Spinal cord (tissue), 10 donors: Measurements from ENCODE around the gene YEATS2. TPM values are rescaled to one million over a fixed set of nuclear protein-coding genes. Genes with fewer than 3 reads are reported as not detected.
A peak's percentile ranks its signal among the peaks of the same experiment; 100 is the strongest.

Experiments used
- DNase-seq, 6 donors: peaks; one replicate each; pipeline versions ENCODE4 v3.0.0 to v3.0.0-alpha.2; 2013 to 2015; ENCODE audit warnings: low spot score in 6 of 6, low read depth in 4 of 6
- H3K27ac ChIP-seq: one replicate; pipeline ENCODE4 v1.5.1; 2013; ENCODE audit warnings: low read depth, low read length, control low read depth
- H3K27me3 ChIP-seq: one replicate; pipeline ENCODE4 v1.6.1; 2013; ENCODE audit warnings: low read length; ENCODE audit not compliant: control insufficient read depth, insufficient read depth
- H3K36me3 ChIP-seq: one replicate; pipeline ENCODE4 v1.6.1; 2013; ENCODE audit warnings: low read length; ENCODE audit not compliant: control insufficient read depth, insufficient read depth
- H3K4me1 ChIP-seq: one replicate; pipeline ENCODE4 v1.6.1; 2013; ENCODE audit warnings: low read length; ENCODE audit not compliant: control insufficient read depth, insufficient read depth
- H3K4me3 ChIP-seq: one replicate; pipeline ENCODE4 v1.5.1; 2013; ENCODE audit warnings: low read depth, low read length, control low read depth
- H3K9me3 ChIP-seq: one replicate; pipeline ENCODE4 v1.6.1; 2013; ENCODE audit warnings: low read length; ENCODE audit not compliant: control insufficient read depth, insufficient read depth
- WGBS: methylation state at CpG from one replicate; pipeline ENCODE4 v1.1.5; 2013; ENCODE audit warnings: missing lambda C conversion rate; ENCODE audit not compliant: insufficient coverage; 5-methylcytosine and 5-hydroxymethylcytosine counted together
- polyA plus RNA-seq, 2 donors: library from polyadenylated mRNA; unstranded; fragments of 120-200 nt; gene quantifications; one replicate each; pipeline ENCODE4 v1.2.1, GENCODE V29; 2013; ENCODE audit not compliant: insufficient read length in 2 of 2
- total RNA-seq, 2 donors: library from RNA; depleted of rRNA in 1 of 2; stranded (reverse); fragments of 120-200 nt in 1 of 2; fragments of >200 nt in 1 of 2; gene quantifications; one replicate each; pipeline versions ENCODE4 v1.2.3 to v1.2.4, GENCODE V29; 2013 to 2014
- donor health status: healthy.

YEATS2 gene
- total and polyA plus RNA-seq, 4 donors, result 32.9 to 43.3 (median 37.3) TPM

DNA sequence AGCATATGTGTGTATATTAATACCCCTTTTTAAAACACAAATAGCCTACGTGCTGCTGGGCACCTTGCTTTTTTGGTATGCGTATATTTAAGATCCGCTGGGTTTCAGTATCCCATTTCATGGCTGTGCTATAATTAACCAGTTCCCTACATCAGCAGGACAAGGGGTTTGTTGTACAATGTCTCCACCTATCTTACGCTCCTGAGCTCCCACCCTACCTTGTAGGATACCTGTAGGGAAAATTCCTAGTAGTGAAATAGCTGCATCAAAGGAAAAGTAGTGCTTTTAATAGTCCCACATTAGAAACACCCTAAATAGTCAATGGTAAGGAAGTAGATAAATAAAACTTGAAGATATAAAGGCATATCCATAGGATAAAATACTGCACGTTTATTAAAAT lies 126.4 kb downstream of the YEATS2 start:
- WGBS, result no CpG with 5 or more reads among the region's 5 CpGs
- H3K36me3 ChIP-seq, result peaks cover 23% of the 10 kb centered on the region
- H3K4me1 ChIP-seq, result peaks cover 39% of the 10 kb centered on the region
- H3K9me3 ChIP-seq, result no peaks in the 10 kb centered on the region
- H3K27me3 ChIP-seq, result no peaks in the 10 kb centered on the region
- peak in 1 of 6 donors; percentile 22 for DNase-seq
- H3K27ac ChIP-seq, result no peak overlapping the region
- peak overlapping the region; percentile 33 for H3K4me3 ChIP-seq

GRCh38 chr3:183824761-183825455 lies 127.3 kb downstream of the YEATS2 start:
- Histone ChIP-seq H3K27ac (no peak overlapping the region), H3K36me3 (peaks cover 14% of the 10 kb centered on the region), H3K4me1 (peaks cover 30% of the 10 kb centered on the region), H3K9me3 (no peaks in the 10 kb centered on the region), H3K4me3 (peak overlapping the region; percentile 33), H3K27me3 (no peaks in the 10 kb centered on the region)
- peak in 1 of 6 donors; percentile 20 for DNase-seq
- WGBS, result under 1% methylated on average over 88 of the region's 88 CpGs

GRCh38 chr3:183825456-183826161 lies 128.0 kb downstream of the YEATS2 start, which contains the start of gene MAP6D1:
TSS of gene MAP6D1 (minus strand) at chr3:183825577. CDS start at chr3:183825547, 30 bp downstream.
- H3K27me3 ChIP-seq, result no peaks in the 10 kb centered on the region
- H3K9me3 ChIP-seq, result no peaks in the 10 kb centered on the region
- H3K36me3 ChIP-seq, result peaks cover 14% of the 10 kb centered on the region
- 1% methylated on average over 69 of the region's 69 CpGs for WGBS
- H3K4me1 ChIP-seq, result peaks cover 26% of the 10 kb centered on the region
- peak within 1 kb of the TSS; percentile 65 for H3K27ac ChIP-seq
- DNase-seq, result peak in 3 of 6 donors; percentile 42 to 83 (median 76)
- H3K4me3 ChIP-seq, result peak within 1 kb of the TSS; percentile 41

DNA sequence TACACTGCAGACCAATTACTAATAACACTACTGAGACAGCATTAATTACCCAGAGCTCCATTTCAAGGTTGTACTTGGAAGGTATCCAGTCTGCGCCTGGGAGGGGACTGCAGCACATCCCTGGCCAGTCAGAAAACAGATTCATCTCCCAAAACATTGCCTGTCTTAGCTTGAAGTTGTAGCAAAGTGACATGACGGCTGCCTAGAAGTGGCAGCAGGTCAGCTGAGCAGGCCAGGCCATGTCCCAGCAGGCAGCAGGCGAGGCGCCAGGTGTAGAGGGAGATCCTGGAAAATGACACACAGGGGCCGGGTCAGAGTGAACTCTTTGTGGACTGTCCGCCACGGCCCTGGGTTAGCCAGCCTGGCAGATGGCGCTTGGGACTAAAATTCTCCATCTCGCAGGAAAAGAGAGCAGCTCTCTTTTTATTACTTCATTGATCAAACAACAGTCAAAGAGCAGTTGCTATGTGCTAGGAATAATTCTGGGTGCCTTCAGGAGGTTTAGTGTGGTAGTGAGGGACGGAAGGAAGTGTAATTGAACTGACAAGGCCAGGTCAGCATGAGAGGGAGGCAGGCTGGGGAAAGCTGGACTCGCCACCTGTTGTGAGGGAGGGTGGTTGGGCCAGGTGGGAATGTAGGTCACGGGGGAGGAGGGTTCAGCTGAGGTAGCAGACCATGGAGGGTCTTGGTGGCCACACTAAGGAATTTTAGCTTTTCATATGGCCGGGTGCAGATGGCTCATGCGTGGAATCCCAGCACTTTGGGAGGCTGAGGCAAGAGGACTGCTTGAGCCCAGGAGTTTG lies 129.1 kb downstream of the YEATS2 start:
- no peaks in the 10 kb centered on the region for H3K27me3 ChIP-seq
- H3K36me3 ChIP-seq, result peaks cover 14% of the 10 kb centered on the region
- 79% methylated on average over 12 of the region's 14 CpGs for WGBS
- peaks cover 26% of the 10 kb centered on the region for H3K4me1 ChIP-seq
- no peak overlapping the region for H3K27ac ChIP-seq
- DNase-seq, result peak in 1 of 6 donors; percentile 50
- no peaks in the 10 kb centered on the region for H3K9me3 ChIP-seq
- no peak overlapping the region for H3K4me3 ChIP-seq

DNA sequence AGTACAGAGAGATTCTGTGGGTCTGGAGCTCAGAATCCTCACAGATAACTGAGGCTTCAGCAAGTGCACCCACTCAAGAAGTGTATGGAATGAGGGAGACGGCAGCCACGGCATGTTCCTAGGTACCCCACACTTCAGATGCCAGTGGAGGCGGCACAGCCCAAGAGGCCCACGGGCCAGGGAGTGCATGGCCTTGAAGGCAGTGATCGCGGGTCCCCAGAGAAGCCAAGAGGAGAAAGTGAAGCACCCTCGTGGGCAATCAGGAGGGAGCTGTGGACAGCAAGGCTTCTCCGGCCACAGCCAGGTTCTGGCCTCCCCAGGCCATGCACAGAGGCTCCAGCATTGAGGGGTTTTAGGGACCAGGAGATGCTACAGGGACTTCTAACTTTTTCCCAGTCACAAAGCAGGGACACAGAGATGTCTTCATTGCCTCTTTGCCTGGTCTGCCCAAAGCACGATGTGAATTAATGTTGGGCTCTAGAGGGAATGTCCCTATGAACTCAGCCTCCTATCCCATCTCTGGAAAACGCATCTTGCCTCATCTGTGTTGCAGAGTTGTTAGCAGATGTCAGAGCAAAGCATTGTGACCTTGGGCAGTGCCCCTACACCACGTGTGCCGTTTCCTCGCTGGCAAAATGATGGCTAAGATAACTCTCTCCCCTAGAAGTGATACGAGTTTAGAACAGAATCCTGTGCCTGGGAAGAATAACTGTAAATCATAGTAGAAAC lies 130.4 kb downstream of the YEATS2 start:
- 80% methylated on average over 12 of the region's 14 CpGs for WGBS
- Histone ChIP-seq H3K27me3 (no peaks in the 10 kb centered on the region), H3K36me3 (peaks cover 21% of the 10 kb centered on the region), H3K27ac (no peak overlapping the region), H3K9me3 (no peaks in the 10 kb centered on the region), H3K4me1 (peaks cover 20% of the 10 kb centered on the region), H3K4me3 (no peak overlapping the region)
- no peak for DNase-seq

DNA sequence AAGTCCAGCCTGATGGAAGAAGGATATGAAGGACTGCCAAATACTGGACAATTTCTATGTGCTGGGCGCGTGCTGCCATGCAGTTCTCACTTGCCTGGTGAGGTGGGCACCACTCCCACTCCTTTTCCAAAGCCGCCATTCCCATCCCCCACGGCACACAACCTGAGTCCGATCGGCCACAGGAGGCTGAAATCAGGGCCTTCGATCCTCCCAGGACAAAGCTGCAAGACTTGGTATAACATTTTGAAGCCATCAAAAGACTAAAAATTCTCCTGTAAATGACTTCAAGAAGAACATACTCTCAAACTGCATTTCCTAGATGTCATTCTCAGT lies 130.9 kb downstream of the YEATS2 start:
- 96% methylated on average over 5 of the region's 7 CpGs for WGBS
- no peaks in the 10 kb centered on the region for H3K9me3 ChIP-seq
- DNase-seq, result no peak
- H3K27me3 ChIP-seq, result no peaks in the 10 kb centered on the region
- no peak overlapping the region for H3K27ac ChIP-seq
- H3K4me1 ChIP-seq, result peaks cover 18% of the 10 kb centered on the region
- peaks cover 24% of the 10 kb centered on the region for H3K36me3 ChIP-seq
- H3K4me3 ChIP-seq, result no peak overlapping the region

DNA sequence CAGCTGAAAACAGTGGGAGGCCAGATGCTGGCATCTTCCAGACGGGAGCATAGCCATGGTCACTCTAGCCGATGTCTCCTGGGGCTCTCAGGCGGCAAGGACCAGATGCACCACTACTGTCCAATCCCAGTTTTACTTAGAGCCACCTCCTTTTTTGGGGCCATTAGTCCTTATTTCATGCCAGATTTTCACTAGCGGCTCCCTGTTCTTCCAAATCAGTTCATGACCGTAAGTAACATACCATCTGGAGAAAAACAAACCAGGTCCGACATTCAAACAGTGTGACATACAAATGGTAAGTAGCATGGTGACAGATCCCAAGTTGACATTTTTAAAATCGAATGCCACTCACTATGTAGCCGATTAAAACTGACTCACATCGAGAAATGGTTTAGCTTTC lies 131.9 kb downstream of the YEATS2 start:
- DNase-seq, result no peak
- whole genome bisulfite sequencing, result 69% methylated on average over 3 of the region's 9 CpGs
- H3K9me3 ChIP-seq, result no peaks in the 10 kb centered on the region

GRCh38 chr3:183830187-183830586 lies 132.6 kb downstream of the YEATS2 start:
- Histone ChIP-seq H3K27me3 (no peaks in the 10 kb centered on the region), H3K4me3 (no peak overlapping the region), H3K27ac (no peak overlapping the region), H3K36me3 (peaks cover 24% of the 10 kb centered on the region), H3K4me1 (peaks cover 11% of the 10 kb centered on the region), H3K9me3 (no peaks in the 10 kb centered on the region)
- no peak for DNase-seq
- WGBS, result 96% methylated on average over 9 of the region's 9 CpGs

More for the DNA sequence above, 131.9 kb downstream of the YEATS2 start:
- peaks cover 16% of the 10 kb centered on the region for H3K4me1 ChIP-seq
- peaks cover 24% of the 10 kb centered on the region for H3K36me3 ChIP-seq
- H3K4me3 ChIP-seq, result no peak overlapping the region
- H3K27me3 ChIP-seq, result no peaks in the 10 kb centered on the region
- H3K27ac ChIP-seq, result no peak overlapping the region

- Histone ChIP-seq H3K27ac (no peak overlapping the region), H3K4me1 (no peaks in the 10 kb centered on the region), H3K36me3 (peaks cover 25% of the 10 kb centered on the region), H3K27me3 (no peaks in the 10 kb centered on the region), H3K9me3 (no peaks in the 10 kb centered on the region), H3K4me3 (no peak overlapping the region)
- DNase-seq, result peak in 1 of 6 donors; percentile 84
- WGBS, result 32% methylated on average over 6 of the region's 6 CpGs
Measured at GRCh38 chr3:183833516-183833915, 135.9 kb downstream of the YEATS2 start.
